NCI-H1694 (cell line): ENCODE data around the gene COASY.

Source experiments
- DNase-seq: peaks from one replicate; lab custom pipeline; 2025; lab: John Stamatoyannopoulos, UW

Gene COASY

GRCh38 chr17:42613699-42614295 is 51.8 kb downstream of the COASY start:
- DNase-seq = no peak
